ENCODE results near the gene SLC12A5.

SLC12A5 gene

GRCh38 chr20:46037036-46037435 is 8.0 kb downstream of the SLC12A5 start:
- H3F3A ChIP-seq (ENCODE audit: control insufficient read depth, insufficient read depth), result no peaks in the 10 kb centered on the region
- no peaks in the 10 kb centered on the region for H3K9me3 ChIP-seq (ENCODE audit: control insufficient read depth, insufficient read depth, low read length)
- 0 out of 2 replicates have a peak, but pooled peaks cover 4% of the 10 kb centered on the region for H4K20me1 ChIP-seq (ENCODE audit: control insufficient read depth, insufficient read depth, low read depth, low read length)
- no peaks in the 10 kb centered on the region for H3K9me2 ChIP-seq (replicated peaks; ENCODE audit: control insufficient read depth, low read length)
- H3K27me3 ChIP-seq (ENCODE audit: control insufficient read depth, low read length), result peaks cover 20% of the 10 kb centered on the region
- no peak overlapping the region for H3K4me3 ChIP-seq (ENCODE audit: low read length)
- TF ChIP-seq CTCF (IDR thresholded peaks at IDR 0.05; ENCODE audit: low read depth, low read length, poor library complexity, severe bottlenecking) (no peak), EZH2phosphoT487 (IDR thresholded peaks at IDR 0.05; ENCODE audit: borderline replicate concordance, low read length) (no peak)
- no peak overlapping the region for H3K27ac ChIP-seq (ENCODE audit: low read depth, low read length)
- no peaks in the 10 kb centered on the region for H3K36me3 ChIP-seq (ENCODE audit: control insufficient read depth, low read length)
- H3K79me2 ChIP-seq (ENCODE audit: control insufficient read depth, low read length), result no peaks in the 10 kb centered on the region
- H3K4me2 ChIP-seq (ENCODE audit: low read length), result no peak overlapping the region
- no peaks in the 10 kb centered on the region for H3K4me1 ChIP-seq (ENCODE audit: control insufficient read depth, low read length)

- Histone ChIP-seq H3K9me2 (replicated peaks; ENCODE audit: control insufficient read depth, low read length) (no peaks in the 10 kb centered on the region), H3K4me1 (ENCODE audit: control insufficient read depth, low read length) (no peaks in the 10 kb centered on the region), H3K9me3 (ENCODE audit: control insufficient read depth, insufficient read depth, low read length) (no peaks in the 10 kb centered on the region), H3K4me2 (ENCODE audit: low read length) (no peak overlapping the region), H3K79me2 (ENCODE audit: control insufficient read depth, low read length) (no peaks in the 10 kb centered on the region), H4K20me1 (ENCODE audit: control insufficient read depth, insufficient read depth, low read depth, low read length) (0 out of 2 replicates have a peak, but pooled peaks cover 4% of the 10 kb centered on the region), H3K36me3 (ENCODE audit: control insufficient read depth, low read length) (no peaks in the 10 kb centered on the region), H3K4me3 (ENCODE audit: low read length) (no peak overlapping the region), H3F3A (ENCODE audit: control insufficient read depth, insufficient read depth) (no peaks in the 10 kb centered on the region), H3K27ac (ENCODE audit: low read depth, low read length) (no peak overlapping the region), H3K27me3 (ENCODE audit: control insufficient read depth, low read length) (peaks cover 11% of the 10 kb centered on the region)
- TF ChIP-seq CTCF (IDR thresholded peaks at IDR 0.05; ENCODE audit: low read depth, low read length, poor library complexity, severe bottlenecking), result no peak
- TF ChIP-seq EZH2phosphoT487 (IDR thresholded peaks at IDR 0.05; ENCODE audit: borderline replicate concordance, low read length), result no peak
Measured at GRCh38 chr20:46040902-46041535, 12.0 kb downstream of the SLC12A5 start.

- H3K79me2 ChIP-seq (ENCODE audit: control insufficient read depth, low read length), result no peaks in the 10 kb centered on the region
- H4K20me1 ChIP-seq (ENCODE audit: control insufficient read depth, insufficient read depth, low read depth, low read length), result 0 out of 2 replicates have a peak, but pooled peaks cover 4% of the 10 kb centered on the region
- H3K9me2 ChIP-seq (replicated peaks; ENCODE audit: control insufficient read depth, low read length), result no peaks in the 10 kb centered on the region
- peaks cover 9% of the 10 kb centered on the region; the same call in 1 of the 2 replicates for H3K27me3 ChIP-seq (ENCODE audit: control insufficient read depth, low read length)
- TF ChIP-seq CTCF (IDR thresholded peaks at IDR 0.05; ENCODE audit: low read depth, low read length, poor library complexity, severe bottlenecking), result no peak
- no peak for TF ChIP-seq EZH2phosphoT487 (IDR thresholded peaks at IDR 0.05; ENCODE audit: borderline replicate concordance, low read length)
- no peaks in the 10 kb centered on the region for H3K9me3 ChIP-seq (ENCODE audit: control insufficient read depth, insufficient read depth, low read length)
- H3K4me1 ChIP-seq (ENCODE audit: control insufficient read depth, low read length), result no peaks in the 10 kb centered on the region
- H3K4me2 ChIP-seq (ENCODE audit: low read length), result no peak overlapping the region
- no peaks in the 10 kb centered on the region for H3F3A ChIP-seq (ENCODE audit: control insufficient read depth, insufficient read depth)
- no peak overlapping the region for H3K27ac ChIP-seq (ENCODE audit: low read depth, low read length)
- H3K36me3 ChIP-seq (ENCODE audit: control insufficient read depth, low read length), result no peaks in the 10 kb centered on the region
- H3K4me3 ChIP-seq (ENCODE audit: low read length), result no peak overlapping the region
Measured at GRCh38 chr20:46043556-46043955, 14.5 kb downstream of the SLC12A5 start.
